HG03196 (cell line): Measurements from ENCODE around the gene USB1.
"Not testable (repeated sequence)": the region's sequence is repeated elsewhere in the genome, so short reads cannot be mapped to it uniquely, and the experiment has no call there.

Experiments
- ATAC-seq: cut with Tn5 transposase; IDR thresholded peaks from one replicate; pipeline ENCODE4 v1.9.1; 2021; ENCODE audit not compliant: unreplicated experiment

The USB1 gene

GRCh38 chr16:57969451-57970123 is 31.6 kb upstream of the USB1 start:
- ATAC-seq, result no peak

DNA sequence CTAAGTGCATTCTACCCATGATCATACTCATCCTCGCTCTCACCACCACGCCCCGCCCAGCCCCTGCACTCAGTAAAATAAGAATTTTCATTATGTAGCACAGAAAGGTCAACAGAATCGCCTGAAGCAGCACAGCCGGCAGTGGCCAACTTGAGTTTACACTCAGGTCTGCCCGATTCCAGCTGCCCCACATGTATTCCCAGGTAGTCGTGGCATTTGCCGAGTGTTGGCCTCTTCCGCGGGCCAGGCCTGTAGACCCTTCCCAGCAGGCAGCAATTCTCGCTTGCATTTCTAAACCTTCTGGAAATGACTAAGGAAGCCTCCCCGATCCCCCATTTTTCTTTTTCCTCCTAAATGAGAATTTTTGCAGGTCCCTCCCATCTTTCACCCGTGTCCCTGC is 30.9 kb upstream of the USB1 start:
- no peak for ATAC-seq

- ATAC-seq, result no peak
Measured at GRCh38 chr16:57970970-57971369, 30.2 kb upstream of the USB1 start, which contains the start of gene CNGB1. TSS of gene CNGB1 (minus strand) at chr16:57971128. CDS start at chr16:57967286, 3,842 bp downstream.

DNA sequence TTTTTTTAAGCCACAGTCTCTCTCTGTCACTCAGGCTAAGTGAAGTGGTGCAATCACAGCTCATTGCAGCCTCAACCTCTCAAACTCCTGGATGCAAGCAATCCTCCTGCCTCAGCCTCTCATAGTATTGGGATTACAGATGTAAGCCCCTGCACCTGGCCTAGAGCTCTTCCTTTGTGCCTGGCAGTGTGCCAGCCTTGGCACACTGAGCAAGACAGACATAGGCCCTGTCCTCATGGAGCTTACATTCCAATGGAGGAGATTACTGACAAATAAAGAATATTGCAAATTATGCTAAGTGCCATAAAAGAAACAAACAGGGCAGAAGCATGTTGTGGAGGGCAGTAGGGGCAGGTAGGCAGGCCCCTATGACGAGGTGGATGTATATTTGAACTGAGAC is 29.4 kb upstream of the USB1 start:
- no peak for ATAC-seq

DNA sequence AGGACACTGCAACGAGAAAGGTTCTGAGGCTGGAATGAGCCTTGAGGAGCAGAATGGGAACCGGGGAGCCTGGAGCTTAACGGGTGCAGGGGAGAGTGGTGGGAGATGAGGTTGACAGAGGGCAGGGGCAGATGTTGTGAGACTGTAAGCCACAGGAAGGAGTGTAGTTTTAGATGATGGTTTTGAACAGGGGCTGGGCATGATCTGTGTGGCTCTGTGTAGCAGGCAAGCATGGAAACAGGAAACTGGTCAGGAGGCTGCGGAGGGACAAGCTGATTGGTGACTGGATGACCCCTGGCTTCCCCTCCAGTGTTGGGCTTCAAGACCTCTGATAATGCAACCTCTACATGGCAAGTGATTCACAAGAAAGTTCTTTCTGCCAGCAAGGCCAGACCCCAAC is 28.9 kb upstream of the USB1 start:
- no peak for ATAC-seq

GRCh38 chr16:57976331-57976796 is 24.8 kb upstream of the USB1 start:
- no peak for ATAC-seq

- ATAC-seq, result no peak
Measured at GRCh38 chr16:57977418-57978069, 23.7 kb upstream of the USB1 start.

GRCh38 chr16:57978070-57978465 is 23.1 kb upstream of the USB1 start:
- not testable (repeated sequence) for ATAC-seq

DNA sequence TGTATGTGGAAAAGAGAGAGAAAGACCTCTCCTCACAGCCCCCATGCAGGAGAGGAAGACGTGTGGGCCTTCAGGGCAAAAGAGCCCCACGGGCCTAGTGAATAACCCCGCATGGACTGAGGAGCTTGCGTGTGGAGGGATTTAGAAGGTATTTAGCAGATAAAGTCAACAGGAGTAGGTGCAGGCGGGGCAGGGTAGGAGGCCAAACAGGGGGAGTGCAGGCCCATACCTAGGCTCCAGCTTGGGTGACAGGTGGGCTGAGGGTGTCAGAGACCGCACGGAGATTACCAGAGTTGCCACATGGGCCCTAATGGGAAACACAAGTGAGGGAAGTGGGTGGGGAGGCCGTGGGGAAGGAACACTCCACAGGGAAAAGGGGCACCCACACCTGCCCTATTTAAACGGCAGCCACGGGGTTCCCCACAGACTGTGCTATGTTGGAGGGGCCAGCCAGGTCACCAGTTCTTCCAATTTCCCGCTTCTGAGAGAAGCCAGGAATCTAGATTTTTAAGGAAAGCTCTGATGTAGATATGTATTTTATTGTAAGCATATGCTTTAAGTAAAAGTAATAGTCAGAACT is 22.1 kb upstream of the USB1 start:
- ATAC-seq, result no peak

DNA sequence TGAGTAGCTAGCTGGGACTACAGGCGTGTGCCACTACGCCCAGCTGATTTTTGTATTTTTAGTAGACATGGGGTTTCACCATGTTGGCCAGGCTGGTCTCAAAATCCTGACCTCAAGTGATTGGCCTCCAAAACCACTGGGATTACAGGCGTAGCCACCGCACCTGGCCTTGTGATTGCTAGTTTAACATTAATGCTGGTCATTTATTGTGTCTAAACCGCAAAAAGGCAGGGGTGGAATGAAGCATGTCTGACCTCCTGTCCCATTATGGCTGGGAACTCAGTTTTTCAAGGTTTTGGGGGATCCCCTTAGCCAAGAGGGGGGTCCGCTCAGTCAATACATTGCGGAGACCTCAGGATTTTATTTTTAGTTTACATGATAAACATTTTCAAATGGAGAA is 19.6 kb upstream of the USB1 start:
- ATAC-seq, result no peak

DNA sequence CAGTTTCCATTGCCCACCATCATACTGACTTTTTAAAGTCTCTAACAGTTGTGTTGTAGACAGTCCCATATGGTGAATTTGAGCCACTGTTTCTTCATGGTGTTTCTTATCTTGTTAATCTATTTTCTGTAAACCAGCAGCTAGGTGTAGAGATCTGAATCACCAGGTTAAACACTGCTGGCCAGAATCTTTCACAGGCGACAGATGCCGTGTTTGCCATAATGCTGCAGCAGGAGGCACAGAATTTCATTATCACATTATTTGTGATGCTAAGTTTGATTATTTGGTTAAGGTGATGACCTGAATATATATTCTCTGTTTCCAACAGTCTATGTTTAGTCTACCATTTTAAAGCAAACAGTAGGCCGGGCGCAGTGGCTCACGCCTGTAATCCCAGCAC is 18.8 kb upstream of the USB1 start:
- ATAC-seq, result no peak

DNA sequence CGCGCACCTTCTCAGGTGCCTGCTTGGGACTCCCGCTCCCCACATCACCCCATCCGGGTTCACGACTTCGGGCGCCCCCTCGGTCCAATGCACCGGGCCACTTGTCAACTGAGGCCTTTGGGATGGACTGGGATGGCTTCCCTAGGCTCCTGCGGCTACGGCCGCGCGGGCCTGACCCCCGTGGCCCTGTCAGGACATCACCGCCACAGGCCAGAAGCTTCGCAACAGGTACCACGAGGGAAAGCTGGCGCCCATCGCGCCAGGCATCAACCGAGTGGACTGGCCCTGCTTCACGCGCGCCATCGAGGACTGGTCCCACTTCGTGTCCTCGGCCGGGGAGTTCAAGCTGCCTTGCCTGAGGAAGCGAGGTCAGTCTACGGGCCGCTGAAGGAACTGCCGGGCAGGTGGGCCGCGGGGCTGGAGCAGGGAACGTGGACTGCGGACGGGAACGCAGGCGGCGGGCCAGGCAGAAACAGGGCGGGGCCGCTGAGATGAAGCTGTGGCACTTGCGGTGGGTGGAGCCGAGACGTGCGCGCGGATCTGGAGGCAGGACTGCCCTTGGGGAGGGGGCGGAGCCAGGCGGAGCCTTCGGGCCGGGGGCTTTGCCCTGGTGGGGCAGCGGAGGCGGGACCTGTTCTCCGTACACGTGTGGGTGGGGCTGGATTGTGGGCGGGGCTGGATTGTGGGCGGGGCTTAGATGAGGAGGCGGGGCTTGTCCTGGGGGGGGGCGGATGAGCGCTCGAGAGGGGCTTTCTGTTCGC is 16.6 kb upstream of the USB1 start:
- peak; percentile 58 for ATAC-seq

GRCh38 chr16:57985204-57986181 is 15.7 kb upstream of the USB1 start:
- ATAC-seq, result peak; percentile 16

- no peak for ATAC-seq
Measured at GRCh38 chr16:57986196-57986595, 15.0 kb upstream of the USB1 start.

DNA sequence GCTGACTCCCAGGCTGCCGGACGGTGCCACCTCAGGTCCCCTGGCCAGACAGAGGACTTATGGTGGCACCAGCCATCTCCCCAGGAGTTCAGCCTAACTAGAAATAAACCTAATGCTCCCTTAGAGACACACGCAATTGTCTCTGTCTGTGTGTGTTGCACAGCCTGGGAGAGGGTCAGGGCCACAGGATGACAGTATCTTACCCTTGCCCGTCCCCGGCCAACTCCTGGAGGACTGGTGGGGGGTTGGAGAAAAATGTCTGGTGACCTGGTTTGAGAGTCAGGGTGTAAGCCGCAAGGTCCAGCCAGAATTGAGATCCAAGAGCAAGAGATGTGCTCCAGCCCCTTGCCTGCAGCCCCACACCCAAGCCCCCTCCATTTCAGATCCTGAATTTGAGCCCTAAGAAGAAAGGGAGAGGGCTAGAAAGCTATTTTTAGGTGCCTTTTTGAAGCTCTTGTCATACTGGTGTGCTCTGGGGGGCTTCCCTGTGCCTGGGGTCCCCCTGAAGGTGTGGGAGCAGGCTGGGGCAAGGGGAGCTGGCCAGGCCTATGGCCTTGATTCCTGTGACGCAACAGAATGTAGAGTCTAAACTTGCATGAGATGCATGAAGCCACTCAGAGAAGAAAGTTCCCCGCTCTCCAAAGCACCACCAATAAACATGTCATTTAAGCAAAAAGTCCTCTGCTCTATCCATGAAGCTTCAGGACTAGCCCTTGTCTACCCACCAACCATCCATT is 13.6 kb upstream of the USB1 start:
- no peak for ATAC-seq

DNA sequence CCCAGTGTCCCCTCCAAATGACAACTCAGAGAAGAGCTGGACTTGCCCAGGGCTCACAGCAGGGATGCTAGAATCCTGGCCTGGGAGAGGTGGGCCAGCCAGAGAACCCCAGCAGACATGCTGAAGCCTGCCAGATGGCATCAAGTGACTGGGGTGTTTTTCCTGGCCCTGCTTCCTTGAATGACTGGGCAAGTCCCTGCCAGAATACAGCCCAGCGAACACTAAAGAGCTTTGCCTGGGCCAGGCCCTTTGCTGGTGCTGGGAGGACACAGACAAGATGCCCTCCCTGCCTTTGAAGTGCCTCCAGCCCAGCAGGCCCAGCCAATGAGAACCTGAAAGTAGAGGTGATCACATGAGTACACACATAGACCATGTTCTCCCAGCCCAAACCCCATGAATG is 12.3 kb upstream of the USB1 start:
- ATAC-seq, result no peak

DNA sequence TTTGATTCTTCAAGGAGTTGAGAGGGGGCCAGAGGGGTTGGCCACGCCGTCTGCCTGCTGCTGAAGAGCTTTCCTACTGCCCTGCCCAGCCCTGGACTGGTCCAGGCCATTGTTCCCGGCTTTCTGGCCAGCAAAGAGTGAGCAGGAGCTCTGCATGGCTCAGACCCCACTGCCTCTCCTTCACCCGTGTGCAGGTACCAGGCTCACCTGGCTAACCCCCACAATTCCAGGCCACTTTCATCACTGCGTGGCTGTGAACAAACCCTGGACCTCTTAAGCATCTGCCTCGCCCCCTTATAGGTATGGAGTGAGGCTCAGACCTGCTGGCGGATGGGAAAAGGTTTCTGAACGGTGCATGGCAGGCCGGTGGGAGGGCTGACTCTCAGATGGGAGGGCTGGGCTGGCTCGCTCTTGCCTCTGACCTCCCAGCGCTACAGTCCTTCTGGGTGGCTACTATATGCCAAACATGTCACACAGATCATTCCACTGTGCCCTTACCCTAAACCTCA is 9.6 kb upstream of the USB1 start:
- no peak for ATAC-seq

GRCh38 chr16:57992084-57992483 is 9.1 kb upstream of the USB1 start:
- no peak for ATAC-seq

DNA sequence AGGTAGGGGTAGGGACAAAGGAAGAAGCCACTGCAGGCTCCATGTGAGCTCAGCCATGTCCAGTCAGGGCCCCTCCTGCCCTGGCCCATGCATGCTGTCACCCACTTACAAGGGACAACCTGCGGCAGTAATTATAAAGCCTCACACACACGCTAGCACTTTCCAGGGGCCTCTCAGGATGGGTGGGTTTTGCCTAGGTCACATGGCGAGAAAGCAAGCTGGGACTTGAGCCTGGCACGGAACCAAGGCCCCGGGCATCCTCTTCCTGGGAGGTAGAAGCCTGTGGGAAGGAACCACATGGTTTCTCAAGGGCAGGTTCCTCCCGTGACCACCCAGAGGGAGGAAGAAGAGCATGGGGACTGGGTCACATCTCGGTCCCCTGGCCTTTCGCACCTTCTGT is 7.8 kb upstream of the USB1 start:
- no peak for ATAC-seq

GRCh38 chr16:57993897-57994296 is 7.3 kb upstream of the USB1 start:
- ATAC-seq, result no peak
